HG03196 (cell line): ENCODE data around the gene CCS.
"Not testable (repeated sequence)": the region's sequence is repeated elsewhere in the genome, so short reads cannot be mapped to it uniquely, and the experiment has no call there.

Experiments used
- ATAC-seq: cut with Tn5 transposase; IDR thresholded peaks from one replicate; pipeline ENCODE4 v1.9.1; 2021; ENCODE audit not compliant: unreplicated experiment

CCS gene

GRCh38 chr11:66592457-66593302 is at the start of gene CCS, which contains the start of gene CCDC87:
Gene CCS, plus strand, starts transcription at chr11:66593185. Its CDS starts 77 bp downstream, at chr11:66593262.
Gene CCDC87, minus strand, starts transcription at chr11:66593063. Its CDS starts 48 bp downstream, at chr11:66593015.
- ATAC-seq, result peak; percentile 83

DNA sequence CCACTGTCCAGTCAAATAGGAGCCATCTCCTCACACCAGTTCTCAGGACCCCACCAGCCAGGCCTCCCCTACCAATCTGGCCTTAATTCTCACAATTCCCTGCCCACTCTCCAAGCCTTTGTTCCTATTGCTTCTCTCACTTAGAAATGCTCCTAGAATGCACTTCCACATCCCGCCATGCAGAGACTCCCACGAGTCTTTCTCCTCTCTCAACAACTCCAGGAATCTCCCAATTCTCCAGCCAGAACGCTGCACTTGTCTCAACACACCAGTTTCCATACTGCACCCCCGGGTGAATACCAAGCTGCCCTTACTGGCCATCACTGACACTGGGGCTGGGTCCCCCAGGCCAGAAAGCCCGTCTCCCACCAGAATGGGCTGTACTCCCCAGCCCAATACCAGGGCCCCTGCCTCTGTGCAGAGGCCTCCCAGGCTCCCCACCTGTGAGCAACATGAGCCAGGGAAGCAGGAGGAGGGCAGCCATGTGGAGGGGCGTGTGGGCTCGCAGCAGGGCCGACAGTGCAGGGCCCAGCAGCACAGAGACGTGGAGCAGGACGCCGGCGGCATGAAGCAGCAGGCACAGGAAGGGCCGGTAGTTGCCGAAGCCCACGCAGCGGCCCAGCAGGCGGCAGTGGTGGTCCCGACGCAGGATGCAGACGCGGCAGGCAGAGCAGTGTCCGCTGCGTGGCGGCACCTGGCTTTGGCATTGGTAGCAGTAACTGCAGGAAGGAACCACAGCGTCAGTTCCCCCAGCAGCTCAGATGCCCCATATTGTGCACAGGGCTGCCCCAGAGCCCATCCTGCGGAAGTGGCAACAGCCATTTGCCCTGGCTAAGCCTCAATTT is 49.5 kb upstream of the CCS start:
- ATAC-seq, result no peak

GRCh38 chr11:66544952-66545351 is 48.0 kb upstream of the CCS start:
- not testable (repeated sequence) for ATAC-seq

DNA sequence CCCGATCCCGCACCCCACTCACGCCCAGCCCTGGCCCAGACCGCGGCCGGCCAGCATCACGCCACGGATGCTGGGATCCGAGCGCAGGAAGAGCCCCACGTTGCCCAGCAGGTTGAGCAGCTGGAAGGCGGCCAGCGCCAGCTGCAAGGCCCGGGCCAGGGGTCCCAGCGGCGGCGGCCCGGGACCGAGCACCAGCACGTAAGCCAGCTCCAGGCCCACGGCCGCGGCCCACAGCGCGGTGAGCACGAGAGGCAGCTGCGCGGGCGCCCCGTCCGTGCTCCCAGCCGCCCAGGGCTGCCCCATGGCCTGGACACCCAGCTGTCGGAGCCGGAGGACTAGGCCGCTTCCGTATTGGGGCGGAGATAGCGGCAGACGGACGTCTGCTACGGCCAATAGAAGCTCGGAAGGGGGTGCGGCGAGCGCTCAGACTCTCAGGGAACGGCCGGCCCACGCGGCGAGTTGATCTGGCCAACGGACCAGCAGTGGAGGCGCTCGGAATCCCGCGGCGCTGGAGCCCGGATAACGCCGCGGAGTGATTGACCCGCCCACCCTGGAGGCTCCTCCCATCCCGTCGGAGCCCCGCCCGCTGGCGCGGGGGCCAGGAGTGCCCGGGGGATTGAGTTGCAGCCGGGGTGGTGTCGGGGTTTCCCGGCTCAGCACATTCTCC is 47.2 kb upstream of the CCS start, which contains the start of gene ZDHHC24:
TSS of gene ZDHHC24 (minus strand) at position 348 of the 667 bp plus-strand sequence. CDS start at position 303, 45 bp downstream.
- peak; percentile 83 for ATAC-seq

GRCh38 chr11:66546368-66546965 is 46.5 kb upstream of the CCS start, which contains the start of gene ACTN3:
Gene ACTN3, plus strand, starts transcription at chr11:66546903. Its CDS starts 35 bp downstream, at chr11:66546938.
- no peak for ATAC-seq

DNA sequence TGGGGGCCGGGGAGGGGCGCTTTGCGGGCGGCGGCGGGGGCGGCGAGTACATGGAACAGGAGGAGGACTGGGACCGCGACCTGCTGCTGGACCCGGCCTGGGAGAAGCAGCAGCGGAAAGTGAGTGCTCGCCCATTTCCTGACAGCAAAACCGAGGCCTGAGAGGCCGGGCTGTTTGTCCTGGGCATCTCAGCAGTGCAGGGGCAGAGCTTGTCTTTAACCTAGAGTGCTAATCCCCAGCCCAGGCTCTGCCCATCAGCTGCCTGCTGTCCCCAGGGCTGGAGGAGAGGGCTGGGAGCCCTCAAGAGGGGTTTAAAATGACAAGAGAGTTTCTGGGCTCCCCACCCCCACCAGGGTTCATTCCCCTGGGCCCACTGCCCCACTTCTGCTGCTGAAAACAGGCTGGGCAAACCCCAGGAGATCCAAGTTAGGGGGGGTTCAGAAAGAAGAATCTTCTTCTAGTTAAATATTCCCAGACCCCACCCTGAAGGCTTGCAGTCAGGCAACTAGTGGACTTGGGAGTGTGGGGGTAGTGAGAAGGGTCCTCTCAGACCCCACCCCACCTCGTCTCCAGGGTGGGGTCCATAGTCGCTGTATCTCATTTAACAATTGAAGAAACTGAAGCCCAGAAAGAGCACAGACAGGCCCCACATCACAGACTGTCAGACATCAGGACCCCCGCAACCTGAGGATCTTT is 45.9 kb upstream of the CCS start:
- ATAC-seq, result no peak

GRCh38 chr11:66547662-66548009 is 45.3 kb upstream of the CCS start:
- ATAC-seq, result no peak

- no peak for ATAC-seq
These were observed 44.9 kb upstream of the CCS start for GRCh38 chr11:66548041-66548440.

DNA sequence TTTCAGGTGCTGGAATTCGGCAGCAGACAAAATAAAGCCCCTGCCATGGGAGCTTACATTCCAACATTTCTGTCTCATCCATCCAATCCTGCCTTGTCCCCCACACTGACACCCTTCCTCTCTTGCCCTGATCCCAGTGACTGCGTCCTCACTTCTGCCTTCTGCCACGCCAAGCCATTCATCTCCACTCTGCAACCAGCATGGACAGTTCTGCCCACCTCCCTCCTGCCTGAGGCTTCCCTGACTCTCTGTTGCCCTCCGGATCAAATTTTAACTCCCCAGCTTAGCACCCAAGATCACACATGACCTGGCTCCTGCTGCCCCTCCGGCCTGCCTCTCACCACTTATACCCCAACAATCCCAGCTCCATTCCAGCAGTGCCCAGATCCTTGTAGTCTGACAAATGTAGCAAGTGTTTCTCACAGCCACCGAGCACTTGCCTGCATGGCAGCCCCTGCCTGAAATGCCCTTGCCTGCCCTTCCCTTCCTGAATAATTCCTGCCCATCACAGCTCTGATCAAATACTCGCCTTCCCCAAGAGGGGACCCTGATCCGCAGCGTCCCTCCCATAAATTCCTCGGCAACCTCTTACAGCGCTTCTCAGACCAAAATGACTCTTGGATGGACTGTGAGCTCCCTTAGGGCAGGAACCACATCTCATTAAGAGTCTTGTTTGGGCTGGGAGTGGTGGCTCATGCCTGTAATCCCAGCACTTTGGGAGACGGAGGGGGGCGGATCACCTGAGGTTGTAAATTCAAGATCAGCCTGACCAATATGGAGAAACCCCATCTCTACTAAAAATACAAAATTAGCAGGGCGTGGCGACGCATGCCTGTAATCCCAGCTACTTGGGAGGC is 44.0 kb upstream of the CCS start:
- no peak for ATAC-seq

DNA sequence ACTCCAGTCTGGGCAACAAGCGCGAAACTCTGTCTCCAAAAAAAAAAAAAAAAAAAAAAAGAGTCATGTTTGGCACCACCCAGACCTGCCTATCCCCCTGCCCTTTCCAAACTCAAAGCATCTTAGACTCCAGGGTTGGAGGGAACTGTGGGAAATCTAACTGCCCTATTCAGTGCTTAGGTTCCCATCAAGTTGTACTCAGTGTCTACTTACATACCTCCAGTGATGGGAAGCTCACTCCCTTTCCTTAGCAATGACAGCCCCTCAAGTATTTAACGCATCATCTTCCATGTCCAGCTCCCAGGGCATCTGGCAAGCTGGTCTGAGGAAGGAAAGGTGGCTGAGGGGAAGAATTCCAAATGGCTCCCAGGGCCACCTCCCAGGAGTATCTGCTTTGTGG is 43.3 kb upstream of the CCS start:
- no peak for ATAC-seq

DNA sequence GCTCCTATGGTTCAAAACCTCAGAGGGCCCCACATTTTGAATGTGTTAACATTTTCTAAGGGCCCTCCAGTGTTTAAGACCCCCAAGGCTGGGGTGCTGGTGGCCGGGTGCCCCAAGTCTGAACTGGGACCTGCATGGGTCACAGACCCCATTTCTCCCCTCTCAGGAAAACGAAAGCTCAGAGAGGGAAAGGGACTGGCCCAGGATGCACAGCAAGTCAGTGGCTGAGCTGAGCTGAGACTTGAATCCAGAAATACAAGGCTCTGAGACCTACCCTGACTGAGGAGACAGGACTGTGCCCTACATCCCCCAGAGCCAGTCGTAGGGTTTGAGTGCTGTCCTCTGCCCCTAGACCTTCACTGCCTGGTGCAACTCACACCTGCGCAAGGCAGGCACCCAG is 42.1 kb upstream of the CCS start:
- no peak for ATAC-seq

- no peak for ATAC-seq
These were observed 38.4 kb upstream of the CCS start for GRCh38 chr11:66554602-66555001.

DNA sequence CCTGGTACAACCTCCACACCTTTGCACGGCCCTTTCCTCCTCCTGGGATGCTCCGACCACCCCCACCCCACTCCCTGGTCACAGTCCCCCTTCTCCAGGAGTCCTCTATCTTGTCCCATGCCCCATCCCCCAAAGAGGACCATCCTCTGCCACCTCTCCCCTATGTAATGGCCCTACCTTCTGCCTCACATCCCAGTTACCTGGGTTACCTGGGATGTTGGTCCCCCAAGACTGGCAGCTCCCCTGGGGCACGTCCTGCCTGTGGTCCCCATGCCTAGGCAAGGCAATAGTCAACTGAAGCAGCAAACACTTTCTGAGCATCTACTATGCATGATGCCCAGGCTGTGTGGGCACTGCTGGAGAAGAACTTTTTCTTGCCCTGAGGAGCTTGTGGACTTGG is 37.6 kb upstream of the CCS start:
- ATAC-seq, result no peak

GRCh38 chr11:66556086-66556485 is 36.9 kb upstream of the CCS start:
- no peak for ATAC-seq

DNA sequence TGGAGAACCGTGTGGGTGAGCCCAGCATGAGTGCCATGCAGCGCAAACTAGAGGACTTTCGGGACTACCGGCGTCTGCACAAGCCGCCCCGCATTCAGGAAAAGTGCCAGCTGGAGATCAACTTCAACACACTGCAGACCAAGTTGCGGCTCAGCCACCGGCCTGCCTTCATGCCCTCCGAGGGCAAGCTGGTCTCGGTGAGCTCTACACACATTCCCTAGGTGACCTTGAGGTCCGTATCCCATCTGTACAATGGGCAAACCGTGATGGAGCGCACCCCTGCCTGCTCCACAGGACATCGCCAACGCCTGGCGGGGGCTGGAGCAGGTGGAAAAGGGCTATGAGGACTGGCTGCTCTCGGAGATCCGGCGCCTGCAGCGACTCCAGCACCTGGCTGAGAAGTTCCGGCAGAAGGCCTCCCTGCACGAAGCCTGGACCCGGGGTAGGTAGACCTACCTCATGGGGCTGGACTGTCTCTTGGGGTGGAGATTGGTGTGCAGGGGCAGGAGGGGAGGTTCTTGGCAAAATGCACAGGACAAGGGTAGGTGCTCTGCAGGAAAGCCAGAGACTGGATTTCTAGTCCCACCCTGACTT is 35.2 kb upstream of the CCS start:
- no peak for ATAC-seq

DNA sequence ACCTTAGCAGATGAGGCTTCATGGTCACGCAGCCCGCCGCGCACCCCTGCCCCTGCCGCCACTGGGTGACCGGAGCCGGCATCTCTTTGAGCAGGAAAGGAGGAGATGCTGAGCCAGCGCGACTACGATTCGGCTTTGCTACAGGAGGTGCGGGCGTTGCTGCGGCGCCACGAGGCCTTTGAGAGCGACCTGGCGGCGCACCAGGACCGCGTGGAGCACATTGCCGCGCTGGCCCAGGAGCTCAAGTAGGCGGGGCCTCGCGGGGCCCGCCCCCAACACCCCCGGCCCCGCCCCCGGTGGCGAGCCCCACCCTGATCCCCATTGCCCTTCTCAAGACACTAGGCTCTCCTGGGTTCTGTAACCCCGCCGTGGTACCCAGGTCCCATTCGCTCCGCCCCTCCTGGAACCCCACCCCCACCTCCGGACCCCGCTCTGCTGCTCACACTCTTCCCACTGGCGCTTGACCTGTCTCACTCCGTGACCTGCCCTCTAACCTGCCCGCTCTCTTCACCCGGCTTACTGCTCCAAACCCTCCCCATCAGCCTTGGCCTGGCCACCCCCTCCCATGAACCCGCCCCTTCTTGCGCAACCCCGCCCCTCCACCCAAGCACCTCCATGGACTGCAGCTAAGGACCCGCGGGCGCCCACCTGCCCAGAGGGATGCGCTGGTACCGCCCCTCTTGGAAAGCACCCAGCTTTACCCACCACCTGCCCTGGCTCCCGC is 33.7 kb upstream of the CCS start:
- no peak for ATAC-seq

GRCh38 chr11:66559866-66560676 is 32.9 kb upstream of the CCS start:
- ATAC-seq, result no peak
